WI38 (cell line): ENCODE data around the gene CRYM.
"Not testable (repeated sequence)": the region's sequence is repeated elsewhere in the genome, so short reads cannot be mapped to it uniquely, and the experiment has no call there.

Experiments
- H3K4me3 ChIP-seq: 2 replicates; pipeline ENCODE4 v1.5.1; 2011; ENCODE audit warnings: low read depth, mild to moderate bottlenecking, control low read depth, low read length
- CTCF ChIP-seq: IDR thresholded peaks from 2 replicates; pipeline ENCODE4 v1.5.1; 2012; ENCODE audit warnings: low read depth, mild to moderate bottlenecking, control low read depth, low read length

The CRYM gene

GRCh38 chr16:21253470-21253869, 24.6 kb downstream of the CRYM start:
- no peak for TF ChIP-seq CTCF
- no peak overlapping the region for H3K4me3 ChIP-seq

GRCh38 chr16:21250072-21250923, 27.8 kb downstream of the CRYM start:
- TF ChIP-seq CTCF: no peak

GRCh38 chr16:21248179-21248578, 29.9 kb downstream of the CRYM start:
- H3K4me3 ChIP-seq: not testable (repeated sequence)

More at GRCh38 chr16:21250072-21250923, 27.8 kb downstream of the CRYM start:
- H3K4me3 ChIP-seq: no peak overlapping the region

GRCh38 chr16:21244518-21245215, 33.4 kb downstream of the CRYM start:
- no peak overlapping the region for H3K4me3 ChIP-seq
- TF ChIP-seq CTCF: no peak

GRCh38 chr16:21242756-21243155, 35.3 kb downstream of the CRYM start:
- TF ChIP-seq CTCF: no peak
- no peak overlapping the region for H3K4me3 ChIP-seq

- TF ChIP-seq CTCF: no peak
- no peak overlapping the region for H3K4me3 ChIP-seq
Measured at GRCh38 chr16:21239646-21240045, 38.4 kb downstream of the CRYM start.

- no peak for TF ChIP-seq CTCF
- H3K4me3 ChIP-seq: no peak overlapping the region
Measured at GRCh38 chr16:21236831-21237230, 41.3 kb downstream of the CRYM start.
